HepG2 (cell line): Measurements from ENCODE around the gene TVP23A. TPM values are rescaled to one million over a fixed set of nuclear protein-coding genes. Genes with fewer than 3 reads are reported as not detected.

Experiments
- ARHGAP35 ChIP-seq: sonication (generic); formaldehyde crosslinking; IDR thresholded peaks from 2 replicates; pipeline ENCODE4 v1.9.0; 2022; ENCODE audit warnings: mild to moderate bottlenecking, inconsistent platforms, moderate library complexity, missing genetic modification reagents, borderline replicate concordance
- BHLHE40 ChIP-seq: IDR thresholded peaks from 2 replicates; pipeline ENCODE4 v1.6.1; 2011; ENCODE audit warnings: low read length, improper control_type of control experiment
- BRD4 ChIP-seq: sonication (generic); formaldehyde crosslinking; IDR thresholded peaks from 2 replicates; pipeline ENCODE4 v1.4.0; 2020; ENCODE audit warnings: missing genetic modification reagents
- EP300 ChIP-seq, 3 experiments: sonication (generic) in 1 of 3; formaldehyde crosslinking in 1 of 3; IDR thresholded peaks; 2 replicates each; pipeline versions ENCODE4 v1.5.1 to v1.6.1; 2011 to 2020; ENCODE audit warnings: low read depth in 2 of 3, low read length in 2 of 3, borderline replicate concordance in 1 of 3, improper control_type of control experiment in 1 of 3, mild to moderate bottlenecking in 1 of 3, missing genetic modification reagents in 1 of 3, moderate library complexity in 1 of 3
- FOXA1 ChIP-seq, 2 experiments: fragments of 450-650 bp in 1 of 2; sonication (generic) in 1 of 2; formaldehyde crosslinking in 1 of 2; IDR thresholded peaks; 2 replicates each; pipeline versions ENCODE4 v1.4.0 to v1.6.1; 2016 to 2020; ENCODE audit warnings: missing genetic modification reagents in 1 of 2
- FOXJ3 ChIP-seq: sonication (generic); formaldehyde crosslinking; IDR thresholded peaks from 2 replicates; pipeline ENCODE4 v1.4.0; 2020; ENCODE audit warnings: missing genetic modification reagents, mild to moderate bottlenecking, borderline replicate concordance
- HMG20A ChIP-seq: IDR thresholded peaks from 2 replicates; pipeline ENCODE4 v1.6.1; 2016; ENCODE audit warnings: borderline replicate concordance
- JUNB ChIP-seq: sonication (generic); formaldehyde crosslinking; IDR thresholded peaks from 2 replicates; pipeline ENCODE4 v1.8.0; 2022; ENCODE audit warnings: missing genetic modification reagents, mild to moderate bottlenecking, borderline replicate concordance
- KAT8 ChIP-seq: IDR thresholded peaks from 2 replicates; pipeline ENCODE4 v1.6.1; 2016; ENCODE audit warnings: missing genetic modification reagents, missing compliant biosample characterization
- LBX2 ChIP-seq: sonication (generic); formaldehyde crosslinking; IDR thresholded peaks from 2 replicates; pipeline ENCODE4 v1.5.0; 2020; ENCODE audit warnings: missing genetic modification reagents, mild to moderate bottlenecking, borderline replicate concordance
- MAF1 ChIP-seq: sonication (generic); formaldehyde crosslinking; IDR thresholded peaks from 2 replicates; pipeline ENCODE4 v1.5.0; 2020; ENCODE audit warnings: missing genetic modification reagents, borderline replicate concordance
- RFX1 ChIP-seq: fragments of 450-650 bp; IDR thresholded peaks from 2 replicates; pipeline ENCODE4 v1.6.1; 2017
- SALL1 ChIP-seq: sonication (generic); formaldehyde crosslinking; IDR thresholded peaks from 2 replicates; pipeline ENCODE4 v1.8.0; 2022; ENCODE audit warnings: mild to moderate bottlenecking, missing genetic modification reagents
- SATB2 ChIP-seq: sonication (generic); formaldehyde crosslinking; IDR thresholded peaks from 2 replicates; pipeline ENCODE4 v1.5.0; 2020; ENCODE audit warnings: missing genetic modification reagents
- SCMH1 ChIP-seq: sonication (generic); formaldehyde crosslinking; IDR thresholded peaks from 2 replicates; pipeline ENCODE4 v1.9.0; 2021; ENCODE audit warnings: missing genetic modification reagents, mild to moderate bottlenecking, borderline replicate concordance
- SKIL ChIP-seq: sonication (generic); formaldehyde crosslinking; IDR thresholded peaks from 2 replicates; pipeline ENCODE4 v1.8.0; 2022; ENCODE audit warnings: missing genetic modification reagents, mild to moderate bottlenecking, moderate library complexity, borderline replicate concordance
- SMC3 ChIP-seq: IDR thresholded peaks from 2 replicates; pipeline ENCODE4 v1.6.1; 2011; ENCODE audit warnings: low read length, improper control_type of control experiment
- SNRNP70 ChIP-seq: fragments of 200-400 bp; formaldehyde crosslinking; IDR thresholded peaks from 2 replicates; pipeline ENCODE4 v1.6.1; 2017; ENCODE audit warnings: mild to moderate bottlenecking, low read depth, low read length, moderate library complexity
- ZBTB43 ChIP-seq: sonication (generic); formaldehyde crosslinking; conservative IDR thresholded peaks from 2 replicates; pipeline ENCODE4 v1.4.0; 2020; ENCODE audit warnings: missing genetic modification reagents
- ZFP1 ChIP-seq: IDR thresholded peaks from 2 replicates; pipeline ENCODE4 v1.6.1; 2016
- ZKSCAN8 ChIP-seq: IDR thresholded peaks from 2 replicates; pipeline ENCODE4 v1.6.1; 2016; ENCODE audit warnings: borderline replicate concordance, missing genetic modification reagents, missing compliant biosample characterization
- ZMAT3 ChIP-seq: sonication (generic); formaldehyde crosslinking; conservative IDR thresholded peaks from 2 replicates; pipeline ENCODE4 v1.7.0; 2021; ENCODE audit warnings: missing genetic modification reagents
- ZNF224 ChIP-seq: sonication (generic); formaldehyde crosslinking; IDR thresholded peaks from 2 replicates; pipeline ENCODE4 v1.5.0; 2020; ENCODE audit warnings: mild to moderate bottlenecking, missing genetic modification reagents
- ZNF350 ChIP-seq: sonication (generic); formaldehyde crosslinking; IDR thresholded peaks from 2 replicates; pipeline ENCODE4 v1.4.0; 2020; ENCODE audit warnings: mild to moderate bottlenecking, low read depth, missing genetic modification reagents, borderline replicate concordance
- ZNF512 ChIP-seq: sonication (generic); formaldehyde crosslinking; IDR thresholded peaks from 2 replicates; pipeline ENCODE4 v1.4.0; 2020; ENCODE audit warnings: mild to moderate bottlenecking, missing genetic modification reagents
- ZNF672 ChIP-seq: sonication (generic); formaldehyde crosslinking; IDR thresholded peaks from 2 replicates; pipeline ENCODE4 v1.8.1; 2022; ENCODE audit warnings: missing genetic modification reagents
- ZNF879 ChIP-seq: sonication (generic); formaldehyde crosslinking; IDR thresholded peaks from 2 replicates; pipeline ENCODE4 v1.8.1; 2023; ENCODE audit warnings: missing genetic modification reagents
- polyA plus RNA-seq, 8 experiments: library from polyadenylated mRNA; depleted of rRNA in 3 of 8; stranded (reverse) in 7 of 8; unstranded in 1 of 8; fragments of >200 nt; fragmentation: Illumina TruSeq in 4 of 8; extraction: Trizol in 4 of 8; gene quantifications; 2 replicates each; pipeline versions ENCODE4 v1.2.1 to v1.2.3, GENCODE V29; 2011 to 2016; ENCODE audit warnings: low read depth in 4 of 8, missing spikeins in 1 of 8, mixed read lengths in 1 of 8; ENCODE audit not compliant: insufficient read depth in 1 of 8
- total RNA-seq, 5 experiments: library from RNA; depleted of rRNA; stranded (reverse); fragments of >200 nt; fragmentation: Illumina TruSeq; extraction: Trizol; gene quantifications; 2 replicates each; pipeline ENCODE4 v1.2.3, GENCODE V29; 2016; ENCODE audit warnings: low read depth in 1 of 5

TVP23A gene
- total and polyA plus RNA-seq, 2 of the 13 experiments (the other 11 are each of a cell fraction or from before 2014, with no cell fraction given): not detected

- TF ChIP-seq EP300 (IDR thresholded peaks at IDR 0.05; ENCODE audit: low read depth in 2 of 2, low read length in 2 of 2) (no peak), EP300 (CRISPR knock-in tag; IDR thresholded peaks at IDR 0.05; ENCODE audit: borderline replicate concordance) (no peak), FOXJ3 (no peak), KAT8 (CRISPR knock-in tag) (0 out of 2 replicates have a peak, but pooled peaks have one; percentile 38), SATB2 (no peak), ZNF672 (no peak), FOXA1 (IDR thresholded peaks at IDR 0.05) (no peak), FOXA1 (CRISPR knock-in tag; IDR thresholded peaks at IDR 0.05) (0 out of 2 replicates have a peak, but pooled peaks have one; percentile 10), SKIL (CRISPR knock-in tag) (no peak), BHLHE40 (no peak), ZBTB43 (CRISPR knock-in tag) (no peak), MAF1 (CRISPR knock-in tag) (no peak), LBX2 (CRISPR knock-in tag) (no peak), SMC3 (peak; percentile 99), HMG20A (peak; percentile 19; the same call in 1 of the 2 replicates), RFX1 (no peak), ARHGAP35 (CRISPR knock-in tag) (no peak), SNRNP70 (no peak), ZFP1 (CRISPR knock-in tag) (no peak), JUNB (no peak), ZNF512 (CRISPR knock-in tag) (no peak), BRD4 (CRISPR knock-in tag) (no peak), SALL1 (no peak), ZNF224 (CRISPR knock-in tag) (no peak; the same call in 1 of the 2 replicates), ZKSCAN8 (peak; percentile 62; the same call in 1 of the 2 replicates), SCMH1 (CRISPR knock-in tag) (no peak), ZMAT3 (CRISPR knock-in tag) (no peak), ZNF350 (CRISPR knock-in tag) (no peak), ZNF879 (no peak)
Measured at GRCh38 chr16:10737068-10737625, 81.4 kb downstream of the TVP23A start (continued).
